HK-2 (cell line): Measurements from ENCODE around the gene KLF15.

Experiments used
- DNase-seq: peaks from one replicate; pipeline ENCODE4 v3.0.0-alpha.2; 2018; ENCODE audit not compliant: unreplicated experiment

KLF15 gene

DNA sequence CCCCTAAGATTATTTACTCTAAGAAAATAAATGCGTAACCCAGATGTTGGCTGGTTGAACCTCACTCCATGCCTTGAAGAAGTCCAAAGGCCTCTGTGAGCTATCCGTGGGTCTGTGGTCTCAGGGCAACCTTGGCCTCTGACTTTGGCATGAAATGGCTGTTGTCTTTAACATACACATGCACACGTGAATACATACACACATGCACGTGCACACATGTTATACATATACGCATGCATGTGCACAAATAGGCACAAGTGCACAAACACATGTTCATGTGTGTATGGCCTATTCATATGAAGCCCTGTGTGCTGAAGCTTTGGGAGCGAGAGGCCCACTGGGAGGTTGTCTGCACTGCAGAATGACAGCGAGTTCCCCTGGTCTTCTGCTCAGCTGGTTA, 50.8 kb downstream of the KLF15 start:
- no peak for DNase-seq

DNA sequence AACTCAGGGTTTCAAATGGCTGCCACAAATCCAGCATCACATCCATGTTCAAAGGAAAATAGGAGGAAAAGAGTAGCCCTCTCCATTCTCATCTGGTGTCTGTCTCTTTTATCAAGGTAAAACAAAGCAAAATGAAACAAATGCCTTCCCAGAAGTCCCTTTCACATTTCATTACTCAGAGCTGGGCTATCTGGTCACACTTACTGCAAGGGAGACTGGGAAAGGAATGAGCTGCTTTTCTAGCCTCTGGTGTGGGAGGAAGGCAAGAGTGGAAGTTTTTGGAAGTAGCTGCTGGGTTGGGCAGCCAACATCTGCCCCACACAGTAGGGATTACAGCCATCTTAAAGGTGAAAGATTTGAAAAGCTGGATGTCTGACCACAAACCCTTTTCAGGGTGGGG, 51.8 kb downstream of the KLF15 start:
- DNase-seq = no peak

DNA sequence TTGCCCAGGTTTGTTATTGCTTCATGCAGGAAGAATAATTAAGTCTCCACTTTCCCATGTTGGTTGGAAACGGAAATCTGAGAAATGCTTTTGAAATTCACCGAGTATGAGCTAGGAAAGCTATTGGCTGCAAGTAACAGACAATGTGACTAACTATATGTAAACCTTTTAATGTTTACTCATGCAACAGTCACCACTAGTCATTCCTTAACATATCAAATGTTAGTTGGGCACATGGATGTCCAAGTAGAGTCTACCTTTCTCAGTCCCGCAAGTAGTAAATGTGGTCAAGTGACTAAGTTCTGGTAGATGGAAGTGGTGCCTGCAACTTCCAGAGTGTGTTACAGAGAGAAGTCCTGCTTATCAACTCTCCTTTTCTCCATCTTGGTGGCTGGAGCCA, 52.5 kb downstream of the KLF15 start:
- DNase-seq = no peak

DNA sequence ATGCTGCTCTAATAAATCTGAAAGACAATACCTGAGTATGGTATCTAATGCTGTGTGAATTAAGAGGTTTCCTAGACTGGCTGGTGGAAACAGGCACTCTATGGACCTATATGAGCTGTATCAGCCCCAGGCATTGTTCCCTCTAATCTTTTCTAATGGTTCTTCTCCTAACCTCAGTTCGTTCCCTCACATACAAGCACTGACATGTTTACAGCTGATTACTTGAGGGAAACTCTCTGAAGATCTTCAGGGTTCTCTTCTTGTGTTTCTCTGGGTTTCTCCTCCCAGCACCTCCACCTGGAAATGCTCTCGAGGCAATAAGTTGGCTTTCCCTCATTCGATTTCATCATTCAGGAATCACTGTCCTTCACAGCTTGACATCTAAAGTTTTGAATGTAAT, 52.9 kb downstream of the KLF15 start:
- no peak for DNase-seq

DNA sequence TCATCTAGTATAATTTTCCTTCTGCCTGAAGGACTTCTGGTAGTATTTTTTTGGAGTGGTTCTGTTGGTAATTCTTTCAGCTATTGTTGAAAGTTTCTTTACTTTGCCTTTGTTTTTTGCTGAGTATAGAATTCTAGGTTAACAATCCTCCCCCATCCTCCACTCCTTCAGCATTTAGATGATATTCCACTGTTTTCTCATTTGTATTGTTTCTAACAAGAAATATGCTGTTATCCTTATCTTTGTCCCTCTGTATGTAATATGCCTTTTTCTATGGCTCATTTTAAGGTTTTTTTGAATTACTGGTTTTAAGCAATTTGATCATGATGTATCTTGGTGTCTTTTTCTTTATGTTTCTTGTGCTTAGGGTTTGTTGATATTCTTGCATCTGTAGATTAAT, 53.9 kb downstream of the KLF15 start:
- DNase-seq = no peak

DNA sequence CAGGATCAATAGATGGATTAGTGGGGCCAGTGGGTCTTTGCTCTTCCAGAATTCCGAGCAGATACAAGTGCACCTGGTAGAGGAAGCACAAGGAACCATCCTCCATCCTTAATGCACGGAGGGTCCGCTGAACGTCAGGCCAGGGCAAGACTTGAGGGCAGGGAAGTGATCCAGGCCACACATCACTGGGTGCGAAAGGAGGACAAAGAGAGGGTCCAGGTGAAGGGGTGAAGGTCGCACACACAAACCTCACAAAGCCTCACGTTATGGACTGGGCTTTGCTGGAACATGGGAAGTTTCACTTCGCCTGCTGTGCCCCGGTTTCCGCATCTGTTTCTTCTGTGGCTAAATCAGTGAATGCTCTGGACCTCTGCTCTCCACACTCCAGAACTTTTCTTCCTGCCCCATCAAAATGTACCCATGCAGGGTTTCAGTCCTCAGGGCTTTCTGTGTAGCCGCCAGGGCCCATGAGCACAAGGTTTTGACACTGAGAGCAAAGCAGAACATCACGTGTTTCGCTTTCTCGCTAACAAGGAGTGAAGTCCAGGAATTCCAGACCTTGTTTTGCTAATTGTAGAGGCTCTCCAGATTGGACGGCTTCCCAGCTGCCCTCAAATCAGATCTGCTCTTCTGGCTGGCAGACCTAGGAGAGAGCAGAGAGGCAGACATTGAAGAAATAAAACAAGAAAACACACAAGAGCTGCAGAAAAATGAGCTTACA, 56.3 kb downstream of the KLF15 start:
- no peak for DNase-seq

DNA sequence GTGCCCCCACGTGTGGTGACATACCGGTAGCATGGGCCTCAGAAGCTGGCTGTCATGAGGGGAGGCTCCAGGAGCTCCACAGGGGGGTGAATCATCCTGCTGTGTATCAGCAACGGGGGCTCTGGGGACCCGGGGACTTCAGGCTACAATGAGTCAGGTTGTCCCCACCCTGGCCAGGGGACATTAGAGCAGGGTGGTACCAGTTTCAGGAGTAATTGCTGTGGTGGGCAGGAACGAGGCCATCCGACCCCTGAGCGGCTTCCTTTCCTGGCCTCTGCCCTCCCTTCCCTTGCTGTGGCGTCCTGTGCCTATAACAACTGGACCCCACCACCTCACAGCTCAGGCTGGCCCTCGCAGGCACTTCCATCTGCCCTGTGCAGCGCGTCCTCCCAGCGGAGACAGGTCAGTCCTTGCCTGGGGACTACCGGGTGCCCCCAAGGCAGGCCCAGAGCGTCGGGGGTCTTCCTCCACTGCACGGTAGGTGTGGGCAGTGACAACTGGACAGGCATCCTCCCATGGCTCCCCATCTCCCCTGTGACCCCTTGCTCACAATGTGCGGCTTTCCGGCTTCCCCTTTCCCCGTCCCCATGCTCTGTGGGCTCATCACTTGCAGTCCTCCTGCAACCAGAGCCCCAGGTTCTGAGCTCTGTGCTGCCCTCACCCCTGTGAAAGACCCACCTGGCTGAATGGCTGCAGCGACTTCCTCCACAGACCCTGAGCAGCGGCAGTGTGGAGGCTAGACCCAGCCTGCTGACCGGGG, 57.0 kb downstream of the KLF15 start:
- no peak for DNase-seq

DNA sequence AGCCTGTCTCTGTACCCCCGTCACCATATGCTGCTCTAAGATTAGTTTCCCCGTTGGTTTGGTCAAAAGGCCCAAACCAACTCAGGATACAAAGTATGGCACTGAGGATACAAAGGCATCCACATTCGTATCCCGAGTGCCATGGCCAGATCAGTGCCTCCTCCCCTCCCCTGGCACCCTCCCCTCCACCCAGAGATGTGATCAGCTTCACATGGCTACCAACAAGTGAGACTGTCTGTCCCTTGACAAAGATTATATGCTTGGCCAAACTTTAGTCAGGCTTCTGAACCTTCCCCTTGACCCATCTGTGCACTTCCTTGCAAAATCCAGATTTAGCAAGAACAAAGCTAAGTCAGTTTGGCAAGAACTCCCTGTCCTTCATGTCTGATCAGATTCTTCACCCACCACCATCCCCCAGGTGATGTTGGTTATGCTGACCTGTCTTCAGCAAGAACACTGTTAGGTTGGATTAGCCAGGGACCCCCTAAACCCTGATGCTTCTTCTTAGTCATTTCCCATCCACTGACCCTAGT, 61.7 kb downstream of the KLF15 start:
- no peak for DNase-seq

DNA sequence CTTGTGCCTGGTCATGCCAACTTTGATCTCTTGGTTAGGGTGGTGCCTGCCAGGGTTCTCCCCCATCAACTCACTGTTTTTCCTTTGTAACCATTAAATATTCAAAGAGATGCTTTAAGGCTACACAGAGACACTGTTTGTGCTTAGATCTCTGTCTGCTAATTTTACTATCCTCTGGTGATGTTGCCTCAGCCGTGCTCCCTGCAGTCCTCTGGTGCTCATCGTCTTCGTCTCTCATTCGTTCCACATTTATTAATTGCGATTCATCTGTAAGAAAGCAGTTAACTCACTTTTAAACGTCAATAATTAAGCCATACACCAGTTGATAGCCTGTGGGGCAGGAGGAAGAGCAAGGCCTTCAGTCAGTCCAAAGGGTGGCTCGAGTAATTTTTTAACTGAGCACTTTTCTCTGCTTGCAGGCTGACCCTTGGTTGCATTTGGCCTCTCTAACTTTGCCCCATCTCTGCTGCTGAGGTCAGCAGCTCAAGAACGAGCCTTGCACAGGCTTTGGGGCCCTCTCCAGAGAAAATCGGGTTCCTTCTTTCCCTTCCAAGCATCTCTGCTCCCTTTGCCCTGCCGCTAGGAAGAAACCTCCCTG, 62.9 kb downstream of the KLF15 start:
- no peak for DNase-seq

DNA sequence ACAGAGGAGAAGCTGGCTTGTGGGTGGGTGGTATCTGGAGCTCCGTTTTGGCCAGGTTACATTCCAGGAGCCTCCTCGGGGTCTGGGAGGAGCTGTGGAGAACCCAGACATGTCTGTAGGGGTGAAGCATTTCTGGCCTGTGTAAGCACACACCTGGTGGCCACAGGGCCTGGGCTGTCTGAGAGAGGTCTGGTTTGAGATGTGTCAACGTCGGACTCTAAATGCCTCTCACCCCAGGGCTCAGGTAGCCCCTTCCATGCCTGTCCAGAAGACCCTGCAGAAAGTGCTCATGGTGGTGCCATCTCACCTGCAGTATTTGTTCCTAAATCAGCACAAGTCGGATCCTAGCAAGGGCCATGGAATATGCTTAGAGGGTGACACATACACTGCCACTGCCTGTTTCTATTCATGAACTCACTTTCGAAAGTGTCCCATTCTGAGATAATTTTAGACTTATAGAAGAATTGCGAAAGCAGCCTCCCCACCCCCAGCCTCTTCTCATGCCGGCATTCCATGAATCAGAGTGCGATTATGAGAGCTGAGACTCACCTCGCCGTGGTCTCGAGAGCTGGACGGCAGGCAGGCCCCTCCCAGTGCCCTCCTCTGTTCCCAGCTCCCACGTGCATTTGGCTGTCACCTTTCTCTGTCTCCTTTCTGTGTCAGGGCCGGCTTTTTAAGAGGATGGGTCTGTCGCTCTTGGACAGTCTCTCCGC, 63.7 kb downstream of the KLF15 start:
- DNase-seq = peak; percentile 27
